HG03460 (cell line): ENCODE results near the gene ASCL2.
"Not testable (repeated sequence)": the region's sequence is repeated elsewhere in the genome, so short reads cannot be mapped to it uniquely, and the experiment has no call there.

Experiments
- ATAC-seq: cut with Tn5 transposase; IDR thresholded peaks from one replicate; pipeline ENCODE4 v1.9.1; 2021; ENCODE audit not compliant: unreplicated experiment

Gene ASCL2

DNA sequence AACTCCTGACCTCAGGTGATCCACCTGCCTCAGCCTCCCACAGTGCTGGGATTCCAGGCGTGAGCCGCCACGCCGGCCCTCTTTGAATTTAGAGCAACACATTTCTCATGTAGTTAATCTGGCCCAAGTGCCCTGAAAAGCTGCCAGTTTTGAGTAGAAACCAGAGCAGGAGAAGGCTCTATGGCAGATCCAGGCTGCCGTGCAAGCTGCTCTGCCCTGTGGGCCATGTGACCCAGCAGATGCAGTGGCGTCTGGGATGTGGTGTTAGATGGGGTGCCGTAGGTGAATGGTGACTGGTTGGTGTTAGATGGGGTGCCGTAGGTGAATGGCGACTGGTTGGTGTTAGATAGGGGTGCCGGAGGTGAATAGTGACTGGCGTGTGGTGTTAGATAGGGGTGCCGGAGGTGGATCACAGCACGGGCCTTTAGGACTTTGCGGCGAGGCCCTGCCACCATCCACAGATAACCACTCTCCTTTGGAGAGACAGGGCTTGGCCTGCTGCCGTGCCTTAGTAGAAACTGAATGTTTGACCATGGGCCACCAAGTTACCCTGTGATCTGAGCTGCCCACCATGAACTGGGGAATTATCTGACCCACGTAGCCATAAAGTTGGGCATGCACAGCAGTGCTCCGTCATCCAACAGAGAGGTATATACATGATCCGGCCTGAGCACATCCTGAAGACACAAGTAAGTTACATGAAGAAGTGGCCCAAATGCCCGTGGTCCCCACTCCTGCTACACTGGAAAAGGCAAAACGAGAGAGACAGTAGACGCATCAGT is 32.7 kb downstream of the ASCL2 start:
- no peak for ATAC-seq

DNA sequence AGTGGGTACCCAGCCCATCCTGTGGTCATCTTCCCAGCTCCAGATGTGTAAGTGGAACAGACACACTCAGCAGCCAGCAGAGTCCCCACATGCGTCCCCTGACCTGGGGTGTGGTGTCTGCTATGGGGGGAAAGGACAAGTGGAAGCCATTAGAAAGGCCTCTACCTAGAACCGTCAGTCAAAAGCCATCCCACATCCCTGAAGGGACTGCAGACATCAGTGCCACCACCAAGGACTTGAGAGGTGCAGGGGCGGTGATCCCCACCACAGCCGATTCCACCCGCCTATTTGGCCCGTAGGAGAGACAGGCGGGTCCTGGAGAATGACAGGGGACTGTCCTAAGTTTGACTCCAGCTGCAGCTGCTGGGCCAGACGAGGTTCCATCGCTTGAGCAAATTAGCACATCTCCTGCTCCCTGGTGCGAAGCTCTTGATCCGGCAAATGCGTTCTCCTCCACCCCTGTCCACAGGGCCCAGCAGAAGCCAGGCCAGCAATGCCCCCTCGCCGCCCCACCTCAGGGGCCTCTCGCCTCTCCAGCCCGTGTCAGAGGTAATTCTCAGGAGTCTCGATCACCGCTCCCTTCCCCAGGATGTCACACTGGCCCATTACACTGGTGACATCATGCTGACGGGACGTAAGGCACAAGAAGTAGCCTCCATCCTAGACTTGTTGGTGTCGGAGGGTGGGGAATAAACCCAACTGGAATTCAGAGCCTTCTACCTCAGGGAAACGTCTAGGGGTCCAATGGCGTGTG is 33.8 kb downstream of the ASCL2 start:
- ATAC-seq, result not testable (repeated sequence)

DNA sequence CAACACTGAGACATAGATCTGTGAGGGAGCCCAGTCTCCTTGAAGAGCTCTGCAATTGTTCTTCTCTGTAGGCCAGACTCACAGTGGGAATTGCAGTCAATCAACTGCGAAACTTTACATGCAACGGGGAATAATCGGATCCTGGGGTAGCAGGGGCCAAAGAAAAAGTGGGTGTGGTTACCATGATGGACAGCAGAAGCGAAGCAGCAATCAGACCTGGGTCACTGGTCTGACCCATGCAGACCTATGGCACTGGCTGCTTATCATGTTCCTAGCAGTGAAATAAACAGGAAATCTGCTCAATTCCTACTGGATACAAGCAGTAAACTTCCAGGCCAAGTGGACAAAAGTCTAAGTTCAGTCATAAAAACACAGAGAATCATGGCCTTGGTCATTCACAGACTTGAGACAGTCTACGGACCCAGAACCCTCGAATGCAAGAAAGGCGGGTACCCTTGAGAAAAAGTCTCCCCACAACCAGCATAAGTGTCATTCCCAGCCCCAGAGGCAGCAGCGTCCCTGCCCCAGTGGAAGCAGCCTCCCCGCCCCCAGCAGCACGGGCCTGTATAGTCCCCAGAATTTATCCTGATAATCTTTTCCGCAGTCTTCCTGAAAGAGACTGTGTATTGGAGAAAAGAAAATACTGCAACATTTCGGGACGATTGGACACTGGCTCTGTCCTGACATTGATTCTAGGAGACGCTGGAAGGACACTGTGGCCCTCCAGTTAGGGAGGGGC is 34.6 kb downstream of the ASCL2 start:
- ATAC-seq, result no peak

DNA sequence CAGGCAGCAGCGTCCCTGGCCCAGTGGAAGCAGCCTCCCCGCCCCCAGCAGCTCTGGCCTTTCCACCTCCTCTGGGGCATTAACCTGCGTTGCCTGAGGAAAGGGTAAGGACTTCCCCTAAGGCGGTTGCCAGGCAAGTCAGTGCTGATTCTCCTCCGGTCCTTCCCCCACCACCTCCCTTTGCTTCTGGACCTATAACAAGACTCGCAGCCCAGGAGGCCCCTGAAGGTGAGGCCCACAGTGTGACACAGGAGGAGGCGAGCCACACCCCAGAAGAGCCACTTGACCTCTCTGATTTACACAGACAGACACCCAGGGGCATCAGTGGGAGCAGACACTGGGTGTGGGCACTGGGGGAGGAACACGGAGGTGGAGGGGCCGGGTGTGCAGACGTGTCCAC is 35.4 kb downstream of the ASCL2 start:
- no peak for ATAC-seq

DNA sequence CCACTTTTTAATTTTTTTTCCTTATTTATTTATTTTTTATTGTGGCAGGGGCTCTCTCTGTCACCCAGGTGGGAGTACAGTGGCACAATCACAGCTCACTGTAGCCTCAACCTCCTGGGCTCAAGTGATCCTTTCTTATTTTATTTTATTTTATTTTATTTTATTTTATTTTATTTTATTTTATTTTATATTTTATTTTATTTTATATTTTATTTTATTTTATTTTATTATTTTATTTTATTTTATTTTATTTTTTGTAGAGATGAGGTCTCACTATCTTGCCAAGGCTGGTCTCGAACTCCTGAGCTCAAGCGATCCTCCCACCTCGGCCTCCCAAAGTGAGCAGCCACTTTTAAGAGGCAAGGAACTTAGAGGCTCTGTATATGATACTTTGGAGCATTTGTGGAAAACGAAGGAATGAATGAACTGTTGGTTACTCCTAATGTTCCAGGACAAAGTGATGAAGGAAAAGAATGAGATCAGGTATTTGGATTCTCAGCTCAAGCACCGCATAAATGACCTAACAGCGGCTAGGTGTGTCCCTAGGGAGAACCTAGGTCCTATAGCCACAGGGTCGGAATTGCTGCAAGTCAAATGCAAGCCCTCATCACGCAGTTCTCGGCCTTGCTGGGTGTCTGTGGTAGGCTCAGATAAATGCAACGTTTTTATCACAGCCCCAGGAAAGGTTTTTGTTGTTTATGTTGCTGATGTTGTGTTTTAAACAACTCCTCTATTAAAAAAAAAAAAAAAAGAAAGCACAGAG is 36.5 kb downstream of the ASCL2 start:
- no peak for ATAC-seq

DNA sequence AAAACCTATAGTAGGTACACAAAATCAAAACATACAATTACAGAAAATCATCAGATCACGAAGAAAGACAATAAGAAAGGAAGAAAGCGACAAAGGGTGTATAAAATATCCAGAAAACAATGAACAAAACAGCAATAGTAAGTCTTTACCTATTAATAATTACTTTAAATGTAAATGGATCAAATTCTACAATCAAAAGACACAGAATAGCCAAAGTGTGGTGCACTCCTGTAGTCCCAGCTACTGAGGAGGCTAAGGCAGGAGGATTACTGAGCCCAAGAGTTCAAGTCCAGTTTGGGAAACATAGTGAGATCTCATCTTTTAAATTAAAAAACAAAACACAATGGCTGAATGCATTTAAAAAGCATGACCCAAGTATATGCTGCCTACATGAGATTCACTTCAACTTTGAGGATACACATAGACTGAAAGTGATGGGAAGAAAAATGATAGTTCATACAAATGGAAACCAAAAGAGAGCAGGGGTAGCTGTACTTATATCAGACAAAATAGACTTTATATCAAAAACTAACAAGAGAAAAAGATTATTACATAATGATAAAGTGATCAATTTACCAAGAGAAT is 40.6 kb downstream of the ASCL2 start:
- no peak for ATAC-seq

DNA sequence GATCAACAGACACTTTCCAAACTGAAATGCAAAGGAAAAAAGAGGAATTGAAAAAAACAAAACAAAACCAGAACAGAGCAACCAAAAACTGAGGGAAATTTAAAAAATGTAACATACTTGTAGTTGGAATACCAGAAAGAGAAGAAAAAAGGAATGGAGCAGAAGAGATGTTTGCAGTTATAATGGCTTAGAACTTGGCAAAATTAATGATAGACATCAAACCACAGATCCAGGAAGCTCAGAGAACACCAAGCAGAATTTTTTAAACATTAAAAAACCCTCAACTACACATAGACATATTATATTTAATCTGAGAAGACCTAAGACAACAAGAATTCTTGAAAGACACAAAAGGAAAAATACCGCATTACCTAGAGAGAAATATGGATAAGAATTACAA is 46.1 kb downstream of the ASCL2 start:
- ATAC-seq, result no peak

DNA sequence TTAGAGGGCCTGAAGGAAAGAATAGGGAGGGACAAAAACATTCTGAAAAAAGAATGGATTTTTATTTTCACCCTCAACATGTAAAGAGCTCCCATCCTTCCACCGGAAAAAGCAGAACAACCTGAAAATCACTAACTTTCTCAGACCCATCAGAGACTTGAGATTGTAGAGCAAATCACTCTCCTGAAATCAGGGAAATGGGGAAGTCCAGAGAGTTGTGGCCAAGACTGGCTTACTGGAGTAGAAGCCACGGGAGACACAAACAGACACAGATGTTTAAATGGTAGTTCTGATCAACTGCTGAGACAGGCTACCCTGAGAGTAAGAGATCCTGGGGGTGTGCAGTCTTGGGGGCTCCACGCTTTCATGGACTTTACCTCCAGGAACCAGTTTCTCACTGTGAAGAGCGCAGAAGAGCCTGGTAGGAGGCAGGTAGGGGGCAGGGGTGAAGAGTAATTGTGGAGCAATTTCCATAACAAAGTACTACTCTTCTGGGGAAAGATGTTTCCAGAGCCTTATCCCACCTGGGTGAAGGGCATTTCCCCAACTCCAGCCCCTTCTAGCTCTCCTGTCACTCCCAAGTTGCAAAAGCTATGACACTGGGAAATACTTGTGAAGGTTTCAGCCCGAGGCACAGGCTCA is 47.1 kb downstream of the ASCL2 start:
- no peak for ATAC-seq

DNA sequence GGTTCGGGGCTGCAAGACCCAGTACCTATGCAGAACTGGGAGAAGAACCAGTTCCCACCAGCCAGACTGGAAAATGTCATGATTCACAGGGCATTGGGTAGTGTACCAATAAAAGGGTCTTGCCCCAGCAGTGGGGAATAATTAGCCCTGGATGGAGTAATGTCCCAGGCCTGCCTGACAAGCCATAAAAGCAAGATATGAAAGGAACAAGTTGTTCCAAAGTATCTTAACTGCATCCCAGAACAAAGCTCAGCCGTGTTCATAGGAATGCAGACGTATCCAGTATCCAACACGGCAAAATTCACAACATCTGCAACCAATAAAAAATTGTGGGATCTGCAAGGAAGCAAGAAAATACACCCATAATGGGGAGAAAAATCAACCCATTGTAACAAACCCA is 47.9 kb downstream of the ASCL2 start:
- no peak for ATAC-seq

DNA sequence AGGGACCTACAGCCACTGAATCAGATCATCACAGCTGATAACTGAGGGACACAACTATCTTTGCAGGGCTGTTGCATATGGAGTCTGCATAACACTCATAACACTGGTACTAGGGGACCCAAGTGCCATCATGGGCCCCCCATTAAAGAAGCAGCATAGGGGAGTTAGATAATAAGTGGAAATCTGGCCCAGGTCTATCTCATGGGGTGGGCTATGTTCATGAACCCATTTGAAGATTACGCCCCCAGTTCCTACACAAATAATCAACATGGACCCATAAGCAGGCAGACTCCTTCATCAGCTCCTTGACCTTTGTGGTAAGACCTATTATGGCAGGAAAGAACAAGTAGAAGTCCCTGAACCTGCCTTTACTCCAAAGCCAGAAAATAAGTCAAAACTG is 48.8 kb downstream of the ASCL2 start:
- ATAC-seq, result no peak

DNA sequence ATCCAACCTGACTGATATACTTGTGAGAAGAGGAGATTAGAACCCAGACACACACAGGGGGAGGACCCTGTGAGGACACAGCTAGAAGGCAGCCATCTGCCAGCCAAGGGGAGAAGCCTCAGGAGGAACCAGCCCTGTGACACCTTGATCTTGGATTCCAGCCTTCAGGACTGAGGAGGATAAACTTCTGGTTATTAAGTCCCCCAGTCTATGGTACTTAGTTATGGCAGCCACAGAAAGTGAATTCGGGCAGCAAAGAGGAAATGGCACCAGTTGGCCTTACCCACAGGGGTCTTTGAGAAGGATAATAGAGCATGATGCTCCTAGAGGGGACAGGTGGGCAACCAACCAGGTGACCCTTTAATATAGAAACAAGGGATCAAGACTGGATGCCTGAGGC is 49.4 kb downstream of the ASCL2 start:
- ATAC-seq, result no peak

DNA sequence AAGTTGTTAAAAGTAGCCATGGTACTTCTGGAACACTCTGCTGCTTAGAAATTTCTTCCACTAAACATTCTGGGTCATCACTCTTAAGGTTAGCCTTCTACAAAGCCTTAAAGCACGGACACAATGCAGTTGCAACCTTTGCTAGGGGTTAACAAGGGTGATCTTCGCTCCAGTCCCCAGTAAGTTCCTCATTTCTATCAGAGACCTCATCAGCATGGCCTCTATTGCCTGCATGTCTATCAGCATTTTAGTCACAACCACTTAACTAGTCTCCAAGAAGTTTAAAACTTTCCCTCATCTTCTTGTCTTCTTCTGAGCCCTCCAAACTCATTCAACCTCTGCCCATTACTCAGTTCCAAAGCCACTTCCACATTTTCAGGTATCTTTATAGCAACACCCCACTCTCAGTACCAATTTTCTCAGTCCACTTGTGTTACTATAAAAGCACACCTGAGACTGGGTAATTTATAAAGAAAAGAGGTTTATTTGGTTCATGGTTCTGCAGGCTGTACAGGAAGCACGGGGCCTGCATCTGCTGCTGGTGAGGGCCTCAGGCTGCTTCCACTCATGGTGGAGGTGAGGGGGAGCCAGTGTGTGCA is 50.1 kb downstream of the ASCL2 start:
- no peak for ATAC-seq

DNA sequence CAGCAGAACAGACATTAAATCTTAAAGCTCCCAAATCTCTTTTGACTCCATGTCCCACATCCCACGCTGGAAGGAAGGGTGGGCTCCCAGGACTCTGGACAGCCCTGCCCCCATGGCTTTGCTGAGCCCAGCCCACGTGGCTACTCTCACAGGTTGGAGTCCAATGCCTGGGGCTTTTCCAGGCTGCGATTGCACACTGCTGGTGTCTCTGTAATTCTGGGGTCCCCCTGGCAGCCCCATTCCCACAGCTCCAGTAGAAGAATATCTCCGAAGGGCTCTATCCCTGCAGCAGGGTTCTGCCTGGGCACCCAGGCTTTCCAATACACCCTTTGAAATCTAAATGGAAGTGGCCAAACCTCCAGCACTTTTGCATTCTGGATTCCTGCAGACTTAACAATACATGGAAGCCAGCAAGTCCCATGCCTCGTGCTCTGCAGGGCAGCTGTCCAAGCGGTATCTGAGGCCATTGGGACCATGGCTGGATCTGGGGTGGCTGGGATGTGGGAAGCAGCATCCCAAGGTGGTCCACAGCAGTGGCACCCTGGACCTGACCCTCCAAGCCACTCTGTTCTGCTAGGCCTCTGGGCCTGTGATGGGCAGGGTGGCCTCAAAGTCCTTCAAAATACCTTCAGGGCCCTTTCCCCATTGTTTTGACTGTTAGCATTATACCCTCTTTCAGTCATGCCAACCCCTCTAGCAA is 50.9 kb downstream of the ASCL2 start:
- ATAC-seq, result no peak
